K562 (cell line): ENCODE measurements around the gene ASIC3. TPM values are rescaled to one million over a fixed set of nuclear protein-coding genes. Genes with fewer than 3 reads are reported as not detected.

Source experiments
- CBX5 ChIP-seq: IDR thresholded peaks from 2 replicates; pipeline ENCODE4 v1.6.1; 2014; ENCODE audit warnings: low read depth, borderline replicate concordance
- HDGF ChIP-seq: fragments of 450-650 bp; IDR thresholded peaks from 2 replicates; pipeline ENCODE4 v1.6.1; 2016
- LCOR ChIP-seq: sonication (generic); formaldehyde crosslinking; IDR thresholded peaks from 2 replicates; pipeline ENCODE4 v1.8.0; 2022; ENCODE audit warnings: mild to moderate bottlenecking, missing genetic modification reagents
- LEF1 ChIP-seq: fragments of 450-650 bp; IDR thresholded peaks from 2 replicates; pipeline ENCODE4 v1.6.1; 2016; ENCODE audit warnings: mild to moderate bottlenecking
- NFIC ChIP-seq: fragments of 450-650 bp; IDR thresholded peaks from 2 replicates; pipeline ENCODE4 v1.6.1; 2017; ENCODE audit warnings: mild to moderate bottlenecking, inconsistent platforms
- NR2C1 ChIP-seq, 2 experiments: fragments of 450-650 bp; IDR thresholded peaks; 2 replicates each; pipeline ENCODE4 v1.6.1; 2017; ENCODE audit warnings: mild to moderate bottlenecking in 2 of 2, antibody characterized with exemption in 1 of 2, inconsistent platforms in 1 of 2, missing compliant biosample characterization in 1 of 2, missing genetic modification characterization in 1 of 2
- TBL1XR1 ChIP-seq, 2 experiments: IDR thresholded peaks; 2 replicates each; pipeline ENCODE4 v1.6.1; 2012; ENCODE audit warnings: improper control_type of control experiment in 2 of 2, low read length in 2 of 2, mild to moderate bottlenecking in 1 of 2
- polyA plus RNA-seq, 8 experiments: library from polyadenylated mRNA; depleted of rRNA in 4 of 8; stranded (reverse) in 5 of 8; unstranded in 3 of 8; fragments of >200 nt; fragmentation: Nextera tagmentation in 2 of 8; fragmentation: Illumina TruSeq in 1 of 8; extraction: Ambion mirVana in 2 of 8; extraction: Trizol in 1 of 8; gene quantifications; 2 replicates each; pipeline versions ENCODE4 v1.2.1 to v1.2.3, GENCODE V29; 2011 to 2014; ENCODE audit warnings: inconsistent platforms in 1 of 8, missing spikeins in 1 of 8
- total RNA-seq, 7 experiments: library from RNA; depleted of rRNA in 6 of 7; stranded (reverse); fragments of >200 nt in 6 of 7; fragmentation: Illumina TruSeq in 2 of 7; extraction: Trizol in 2 of 7; gene quantifications; 2 replicates each; pipeline versions ENCODE4 v1.2.1 to v1.2.3, GENCODE V29; 2011 to 2021; ENCODE audit warnings: low replicate concordance in 1 of 7
- TF ChIP-seq, protein P1 (sequence below): sonication (generic); formaldehyde crosslinking; IDR thresholded peaks from 2 replicates; pipeline ENCODE4 v1.8.1; 2023; ENCODE audit warnings: mild to moderate bottlenecking, missing genetic modification reagents
- TF ChIP-seq, protein P2 (sequence below): fragments of 250-450 bp; sonication (Bioruptor Pico); IDR thresholded peaks from 2 replicates; pipeline ENCODE4 v1.4.0; 2020
- TF ChIP-seq, protein P3 (sequence below): fragments of 450-650 bp; IDR thresholded peaks from 2 replicates; pipeline ENCODE4 v1.6.1; 2017; ENCODE audit warnings: mild to moderate bottlenecking, moderate library complexity
- TF ChIP-seq, protein P4 (sequence below), 2 experiments: fragments of 450-650 bp in 1 of 2; sonication (generic) in 1 of 2; formaldehyde crosslinking in 1 of 2; IDR thresholded peaks in 1 of 2; conservative IDR thresholded peaks in 1 of 2; 2 replicates each; pipeline versions ENCODE4 v1.6.1 to v1.8.1; 2016 to 2023; ENCODE audit warnings: mild to moderate bottlenecking in 2 of 2, moderate library complexity in 2 of 2, inconsistent platforms in 1 of 2, missing genetic modification reagents in 1 of 2
- TF ChIP-seq, protein P5 (sequence below): conservative IDR thresholded peaks from 2 replicates; pipeline ENCODE4 v1.6.1; 2011; ENCODE audit warnings: low read depth, mild to moderate bottlenecking, low read length; ENCODE audit not compliant: control insufficient read depth
- TF ChIP-seq, protein P6 (sequence below): IDR thresholded peaks from 2 replicates; pipeline ENCODE4 v1.6.1; 2011; ENCODE audit warnings: borderline replicate concordance, low read depth, mild to moderate bottlenecking, moderate library complexity, low read length; ENCODE audit not compliant: insufficient read depth, poor library complexity, severe bottlenecking

ASIC3 gene
- total and polyA plus RNA-seq, 9 of the 15 experiments (the other 6 are each of a cell fraction or from before 2014, with no cell fraction given): 0.11 to 5.0 (median 0.87) TPM

DNA sequence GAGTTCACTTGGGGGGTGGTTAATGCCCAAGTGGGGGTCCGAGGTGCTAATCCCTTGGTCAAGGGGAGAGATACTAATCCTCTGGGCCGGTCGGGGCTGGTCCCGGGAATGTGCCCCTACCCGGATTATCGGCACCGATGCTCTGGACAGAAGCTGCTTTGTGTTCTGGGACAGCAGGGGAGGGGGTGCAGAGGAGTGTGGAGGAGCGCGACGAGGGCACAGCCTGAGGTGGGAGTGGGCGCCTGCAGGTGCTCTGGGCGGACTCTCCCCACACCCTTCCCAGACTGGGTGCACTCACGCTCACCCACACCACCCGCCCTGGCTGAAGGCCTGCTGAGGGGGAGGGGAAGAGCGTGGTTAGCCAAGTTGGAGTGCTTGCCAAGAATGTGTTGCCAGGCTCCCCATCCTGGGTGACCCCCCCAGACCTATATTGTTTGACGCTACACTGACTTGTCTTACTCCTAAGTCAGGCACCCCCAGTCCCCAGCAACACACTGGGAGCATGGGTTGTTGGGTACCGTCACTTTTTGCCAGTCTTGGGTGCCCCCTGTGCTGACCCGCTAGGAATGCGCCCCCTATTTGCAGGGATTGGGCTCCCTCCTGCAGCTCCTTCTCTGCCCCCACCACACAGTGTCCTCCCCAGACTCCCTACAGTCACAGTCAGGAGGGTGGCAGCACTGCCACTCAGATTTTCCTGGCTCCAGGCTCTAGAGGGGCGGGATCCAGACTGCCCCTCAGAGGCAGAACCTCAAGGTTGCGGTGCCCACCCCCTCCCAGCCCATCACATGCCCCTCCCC, 12.3 kb downstream of the ASIC3 start (continued):
- TF ChIP-seq TBL1XR1 (IDR thresholded peaks at IDR 0.05; ENCODE audit: low read length in 2 of 2) (0 out of 4 replicates have a peak, but pooled peaks of 1 of the 2 experiments have one; percentile 2), NFIC (peak; percentile 59), NR2C1 (IDR thresholded peaks at IDR 0.05) (no peak), NR2C1 (tag; IDR thresholded peaks at IDR 0.05) (no peak), CBX5 (no peak), HDGF (0 out of 2 replicates have a peak, but pooled peaks have one; percentile 18), LEF1 (0 out of 2 replicates have a peak, but pooled peaks have one; percentile 6), LCOR (CRISPR knock-in tag) (0 out of 2 replicates have a peak, but pooled peaks have one; percentile 42)
- TF ChIP-seq, protein P1, sequence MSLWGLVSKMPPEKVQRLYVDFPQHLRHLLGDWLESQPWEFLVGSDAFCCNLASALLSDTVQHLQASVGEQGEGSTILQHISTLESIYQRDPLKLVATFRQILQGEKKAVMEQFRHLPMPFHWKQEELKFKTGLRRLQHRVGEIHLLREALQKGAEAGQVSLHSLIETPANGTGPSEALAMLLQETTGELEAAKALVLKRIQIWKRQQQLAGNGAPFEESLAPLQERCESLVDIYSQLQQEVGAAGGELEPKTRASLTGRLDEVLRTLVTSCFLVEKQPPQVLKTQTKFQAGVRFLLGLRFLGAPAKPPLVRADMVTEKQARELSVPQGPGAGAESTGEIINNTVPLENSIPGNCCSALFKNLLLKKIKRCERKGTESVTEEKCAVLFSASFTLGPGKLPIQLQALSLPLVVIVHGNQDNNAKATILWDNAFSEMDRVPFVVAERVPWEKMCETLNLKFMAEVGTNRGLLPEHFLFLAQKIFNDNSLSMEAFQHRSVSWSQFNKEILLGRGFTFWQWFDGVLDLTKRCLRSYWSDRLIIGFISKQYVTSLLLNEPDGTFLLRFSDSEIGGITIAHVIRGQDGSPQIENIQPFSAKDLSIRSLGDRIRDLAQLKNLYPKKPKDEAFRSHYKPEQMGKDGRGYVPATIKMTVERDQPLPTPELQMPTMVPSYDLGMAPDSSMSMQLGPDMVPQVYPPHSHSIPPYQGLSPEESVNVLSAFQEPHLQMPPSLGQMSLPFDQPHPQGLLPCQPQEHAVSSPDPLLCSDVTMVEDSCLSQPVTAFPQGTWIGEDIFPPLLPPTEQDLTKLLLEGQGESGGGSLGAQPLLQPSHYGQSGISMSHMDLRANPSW (CRISPR knock-in tag): peak; percentile 61; the same call in 1 of the 2 replicates
- TF ChIP-seq, protein P2, sequence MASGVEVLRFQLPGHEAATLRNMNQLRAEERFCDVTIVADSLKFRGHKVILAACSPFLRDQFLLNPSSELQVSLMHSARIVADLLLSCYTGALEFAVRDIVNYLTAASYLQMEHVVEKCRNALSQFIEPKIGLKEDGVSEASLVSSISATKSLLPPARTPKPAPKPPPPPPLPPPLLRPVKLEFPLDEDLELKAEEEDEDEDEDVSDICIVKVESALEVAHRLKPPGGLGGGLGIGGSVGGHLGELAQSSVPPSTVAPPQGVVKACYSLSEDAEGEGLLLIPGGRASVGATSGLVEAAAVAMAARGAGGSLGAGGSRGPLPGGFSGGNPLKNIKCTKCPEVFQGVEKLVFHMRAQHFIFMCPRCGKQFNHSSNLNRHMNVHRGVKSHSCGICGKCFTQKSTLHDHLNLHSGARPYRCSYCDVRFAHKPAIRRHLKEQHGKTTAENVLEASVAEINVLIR: no peak
- TF ChIP-seq, protein P3, sequence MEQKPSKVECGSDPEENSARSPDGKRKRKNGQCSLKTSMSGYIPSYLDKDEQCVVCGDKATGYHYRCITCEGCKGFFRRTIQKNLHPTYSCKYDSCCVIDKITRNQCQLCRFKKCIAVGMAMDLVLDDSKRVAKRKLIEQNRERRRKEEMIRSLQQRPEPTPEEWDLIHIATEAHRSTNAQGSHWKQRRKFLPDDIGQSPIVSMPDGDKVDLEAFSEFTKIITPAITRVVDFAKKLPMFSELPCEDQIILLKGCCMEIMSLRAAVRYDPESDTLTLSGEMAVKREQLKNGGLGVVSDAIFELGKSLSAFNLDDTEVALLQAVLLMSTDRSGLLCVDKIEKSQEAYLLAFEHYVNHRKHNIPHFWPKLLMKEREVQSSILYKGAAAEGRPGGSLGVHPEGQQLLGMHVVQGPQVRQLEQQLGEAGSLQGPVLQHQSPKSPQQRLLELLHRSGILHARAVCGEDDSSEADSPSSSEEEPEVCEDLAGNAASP: no peak
- TF ChIP-seq, protein P4, sequence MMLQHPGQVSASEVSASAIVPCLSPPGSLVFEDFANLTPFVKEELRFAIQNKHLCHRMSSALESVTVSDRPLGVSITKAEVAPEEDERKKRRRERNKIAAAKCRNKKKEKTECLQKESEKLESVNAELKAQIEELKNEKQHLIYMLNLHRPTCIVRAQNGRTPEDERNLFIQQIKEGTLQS (IDR thresholded peaks at IDR 0.05): no peak
- TF ChIP-seq, protein P4 (CRISPR knock-in tag; conservative IDR thresholded peaks at IDR 0.05): no peak
- TF ChIP-seq, protein P5, sequence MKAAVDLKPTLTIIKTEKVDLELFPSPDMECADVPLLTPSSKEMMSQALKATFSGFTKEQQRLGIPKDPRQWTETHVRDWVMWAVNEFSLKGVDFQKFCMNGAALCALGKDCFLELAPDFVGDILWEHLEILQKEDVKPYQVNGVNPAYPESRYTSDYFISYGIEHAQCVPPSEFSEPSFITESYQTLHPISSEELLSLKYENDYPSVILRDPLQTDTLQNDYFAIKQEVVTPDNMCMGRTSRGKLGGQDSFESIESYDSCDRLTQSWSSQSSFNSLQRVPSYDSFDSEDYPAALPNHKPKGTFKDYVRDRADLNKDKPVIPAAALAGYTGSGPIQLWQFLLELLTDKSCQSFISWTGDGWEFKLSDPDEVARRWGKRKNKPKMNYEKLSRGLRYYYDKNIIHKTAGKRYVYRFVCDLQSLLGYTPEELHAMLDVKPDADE: 0 out of 2 replicates have a peak, but pooled peaks have one; percentile 8
- TF ChIP-seq, protein P6, sequence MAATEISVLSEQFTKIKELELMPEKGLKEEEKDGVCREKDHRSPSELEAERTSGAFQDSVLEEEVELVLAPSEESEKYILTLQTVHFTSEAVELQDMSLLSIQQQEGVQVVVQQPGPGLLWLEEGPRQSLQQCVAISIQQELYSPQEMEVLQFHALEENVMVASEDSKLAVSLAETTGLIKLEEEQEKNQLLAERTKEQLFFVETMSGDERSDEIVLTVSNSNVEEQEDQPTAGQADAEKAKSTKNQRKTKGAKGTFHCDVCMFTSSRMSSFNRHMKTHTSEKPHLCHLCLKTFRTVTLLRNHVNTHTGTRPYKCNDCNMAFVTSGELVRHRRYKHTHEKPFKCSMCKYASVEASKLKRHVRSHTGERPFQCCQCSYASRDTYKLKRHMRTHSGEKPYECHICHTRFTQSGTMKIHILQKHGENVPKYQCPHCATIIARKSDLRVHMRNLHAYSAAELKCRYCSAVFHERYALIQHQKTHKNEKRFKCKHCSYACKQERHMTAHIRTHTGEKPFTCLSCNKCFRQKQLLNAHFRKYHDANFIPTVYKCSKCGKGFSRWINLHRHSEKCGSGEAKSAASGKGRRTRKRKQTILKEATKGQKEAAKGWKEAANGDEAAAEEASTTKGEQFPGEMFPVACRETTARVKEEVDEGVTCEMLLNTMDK: peak; percentile 56
